HG03342 (cell line): Measurements from ENCODE around the gene LCT.
"Not testable (repeated sequence)": the region's sequence is repeated elsewhere in the genome, so short reads cannot be mapped to it uniquely, and the experiment has no call there.

ENCODE experiments used
- ATAC-seq: cut with Tn5 transposase; IDR thresholded peaks from one replicate; pipeline ENCODE4 v1.9.1; 2021; ENCODE audit warnings: mild to moderate bottlenecking, moderate library complexity; ENCODE audit not compliant: unreplicated experiment

LCT gene

GRCh38 chr2:135836596-135837270 is at the start of gene LCT:
Gene LCT, minus strand, starts transcription at chr2:135837184. Its CDS starts 15 bp downstream, at chr2:135837169.
- ATAC-seq = no peak

- no peak for ATAC-seq
Observed at GRCh38 chr2:135885709-135886108, 48.7 kb upstream of the LCT start.

GRCh38 chr2:135882415-135882814 is 45.4 kb upstream of the LCT start:
- no peak for ATAC-seq

GRCh38 chr2:135876770-135877169 is 39.8 kb upstream of the LCT start:
- not testable (repeated sequence) for ATAC-seq

- peak; percentile 89 for ATAC-seq
Observed at GRCh38 chr2:135876066-135876711, 39.2 kb upstream of the LCT start, which contains the start of gene MCM6. Gene MCM6, minus strand, starts transcription at chr2:135876443. Its CDS starts 78 bp downstream, at chr2:135876365.

GRCh38 chr2:135875491-135876065 is 38.6 kb upstream of the LCT start:
- peak; percentile 59 for ATAC-seq

- ATAC-seq = no peak
Observed at GRCh38 chr2:135874777-135875365, 37.9 kb upstream of the LCT start.

- no peak for ATAC-seq
Observed at GRCh38 chr2:135870571-135870970, 33.6 kb upstream of the LCT start.

- no peak for ATAC-seq
Observed at GRCh38 chr2:135863233-135863632, 26.2 kb upstream of the LCT start.

- ATAC-seq = no peak
Observed at GRCh38 chr2:135862718-135863117, 25.7 kb upstream of the LCT start.

GRCh38 chr2:135853401-135853800 is 16.4 kb upstream of the LCT start:
- ATAC-seq = no peak

- no peak for ATAC-seq
Observed at GRCh38 chr2:135851858-135852257, 14.9 kb upstream of the LCT start.

- ATAC-seq = no peak
Observed at GRCh38 chr2:135850892-135851668, 14.1 kb upstream of the LCT start.

- no peak for ATAC-seq
Observed at GRCh38 chr2:135849087-135849486, 12.1 kb upstream of the LCT start.

GRCh38 chr2:135845997-135846396 is 9.0 kb upstream of the LCT start:
- ATAC-seq = no peak

- ATAC-seq = no peak
Observed at GRCh38 chr2:135845257-135845656, 8.3 kb upstream of the LCT start.

GRCh38 chr2:135844301-135844895 is 7.4 kb upstream of the LCT start:
- no peak for ATAC-seq

- ATAC-seq = no peak
Observed at GRCh38 chr2:135843671-135844070, 6.7 kb upstream of the LCT start.

GRCh38 chr2:135840601-135841000 is 3.6 kb upstream of the LCT start:
- no peak for ATAC-seq

- no peak for ATAC-seq
Observed at GRCh38 chr2:135839713-135840112, 2.7 kb upstream of the LCT start.

- ATAC-seq = no peak
Observed at GRCh38 chr2:135838502-135838901, 1.5 kb upstream of the LCT start.
